ENCODE results near the gene INPP1.

Gene INPP1

DNA sequence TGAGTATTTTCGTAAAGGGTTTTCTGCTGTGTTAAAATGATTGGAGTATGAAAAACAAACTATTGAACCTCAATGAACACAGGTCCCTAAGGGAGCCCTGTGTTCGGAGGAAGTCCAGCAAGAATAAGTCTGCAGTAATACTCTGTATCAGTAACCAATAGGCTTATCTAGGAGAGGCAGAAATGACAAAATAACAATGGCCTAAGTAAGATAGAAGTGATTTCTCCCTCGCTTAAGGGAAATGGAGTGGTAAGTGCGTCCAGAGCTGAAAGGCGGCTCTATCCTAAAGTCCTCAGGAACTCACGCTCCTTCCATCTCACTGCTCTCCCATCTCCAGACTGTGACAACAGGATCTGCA is 35.5 kb downstream of the INPP1 start:
- intact Hi-C loops (cut with DNase I; ENCODE audit: low total_unique reads): no loop called here
- TF ChIP-seq, protein P1, sequence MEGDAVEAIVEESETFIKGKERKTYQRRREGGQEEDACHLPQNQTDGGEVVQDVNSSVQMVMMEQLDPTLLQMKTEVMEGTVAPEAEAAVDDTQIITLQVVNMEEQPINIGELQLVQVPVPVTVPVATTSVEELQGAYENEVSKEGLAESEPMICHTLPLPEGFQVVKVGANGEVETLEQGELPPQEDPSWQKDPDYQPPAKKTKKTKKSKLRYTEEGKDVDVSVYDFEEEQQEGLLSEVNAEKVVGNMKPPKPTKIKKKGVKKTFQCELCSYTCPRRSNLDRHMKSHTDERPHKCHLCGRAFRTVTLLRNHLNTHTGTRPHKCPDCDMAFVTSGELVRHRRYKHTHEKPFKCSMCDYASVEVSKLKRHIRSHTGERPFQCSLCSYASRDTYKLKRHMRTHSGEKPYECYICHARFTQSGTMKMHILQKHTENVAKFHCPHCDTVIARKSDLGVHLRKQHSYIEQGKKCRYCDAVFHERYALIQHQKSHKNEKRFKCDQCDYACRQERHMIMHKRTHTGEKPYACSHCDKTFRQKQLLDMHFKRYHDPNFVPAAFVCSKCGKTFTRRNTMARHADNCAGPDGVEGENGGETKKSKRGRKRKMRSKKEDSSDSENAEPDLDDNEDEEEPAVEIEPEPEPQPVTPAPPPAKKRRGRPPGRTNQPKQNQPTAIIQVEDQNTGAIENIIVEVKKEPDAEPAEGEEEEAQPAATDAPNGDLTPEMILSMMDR (IDR thresholded peaks at IDR 0.05): no peak

GRCh38 chr2:190379249-190379964 is 36.0 kb downstream of the INPP1 start:
- Histone ChIP-seq H3K9me3 (no peaks in the 10 kb centered on the region), H3K27me3 (no peaks in the 10 kb centered on the region), H3K27ac (no peak overlapping the region), H3K36me3 (no peaks in the 10 kb centered on the region), H3K4me1 (no peaks in the 10 kb centered on the region), H3K4me3 (no peak overlapping the region)
- DNase-seq: no peak
- intact Hi-C loops (cut with DNase I; ENCODE audit: low total_unique reads): no loop called here
- TF ChIP-seq, protein P1 (IDR thresholded peaks at IDR 0.05): no peak

More for the DNA sequence above, 35.5 kb downstream of the INPP1 start:
- Histone ChIP-seq H3K4me3 (no peak overlapping the region), H3K4me1 (no peaks in the 10 kb centered on the region), H3K9me3 (no peaks in the 10 kb centered on the region), H3K27ac (no peak overlapping the region), H3K36me3 (no peaks in the 10 kb centered on the region), H3K27me3 (no peaks in the 10 kb centered on the region)
- no peak for DNase-seq

DNA sequence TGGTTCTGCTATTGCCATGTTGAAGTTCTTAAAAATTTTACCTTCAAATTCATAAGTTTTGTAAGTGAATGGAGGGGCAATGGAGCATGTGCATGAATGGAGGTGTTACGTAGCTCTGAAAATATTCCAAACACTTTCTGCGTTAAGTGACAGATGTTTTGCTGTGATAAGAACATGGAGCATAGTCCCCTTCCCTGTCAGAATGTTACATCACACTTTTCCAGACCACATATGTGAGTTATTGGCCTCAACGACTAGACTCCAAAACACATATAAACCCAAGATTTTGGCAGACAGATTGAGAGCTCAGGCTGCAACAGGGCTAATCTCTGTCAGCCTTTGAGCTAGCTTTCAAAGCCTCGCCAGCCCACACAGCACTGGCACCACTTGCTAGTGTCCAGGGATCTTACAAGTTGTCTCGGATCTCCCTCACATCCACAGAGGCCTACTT is 37.6 kb downstream of the INPP1 start:
- Histone ChIP-seq H3K36me3 (no peaks in the 10 kb centered on the region), H3K4me1 (no peaks in the 10 kb centered on the region), H3K9me3 (no peaks in the 10 kb centered on the region), H3K27ac (no peak overlapping the region), H3K27me3 (no peaks in the 10 kb centered on the region), H3K4me3 (no peak overlapping the region)
- DNase-seq: no peak
- intact Hi-C loops (cut with DNase I; ENCODE audit: low total_unique reads): no loop called here
- TF ChIP-seq, protein P1 (IDR thresholded peaks at IDR 0.05): no peak

GRCh38 chr2:190382851-190383250 is 39.5 kb downstream of the INPP1 start:
- no peaks in the 10 kb centered on the region for H3K27me3 ChIP-seq
- intact Hi-C loops (cut with DNase I; ENCODE audit: low total_unique reads): no loop called here
- no peak overlapping the region for H3K4me3 ChIP-seq
- TF ChIP-seq, protein P1 (IDR thresholded peaks at IDR 0.05): peak; percentile 32 to 43
- H3K36me3 ChIP-seq: no peaks in the 10 kb centered on the region
- no peaks in the 10 kb centered on the region for H3K9me3 ChIP-seq
- no peak for DNase-seq
- no peaks in the 10 kb centered on the region for H3K4me1 ChIP-seq
- H3K27ac ChIP-seq: no peak overlapping the region

DNA sequence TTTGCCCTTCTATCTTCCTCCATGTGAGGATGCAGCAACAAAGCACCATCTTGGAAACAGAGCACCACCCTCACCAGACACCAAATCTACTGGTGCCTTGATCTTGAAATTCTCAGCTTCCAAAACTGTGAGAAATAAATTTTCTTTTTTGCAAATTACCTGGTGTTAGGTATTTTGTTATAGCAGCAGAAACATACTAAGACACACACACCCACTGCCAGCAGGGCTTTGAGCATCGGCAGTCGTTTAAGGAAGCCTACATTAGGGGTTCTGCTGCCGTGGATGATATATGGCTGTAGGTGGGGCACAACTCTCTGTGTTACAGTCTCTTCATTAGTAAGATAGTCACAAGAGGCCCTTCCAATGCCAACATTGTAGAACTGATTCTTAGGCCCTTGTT is 44.0 kb downstream of the INPP1 start:
- Histone ChIP-seq H3K4me1 (no peaks in the 10 kb centered on the region), H3K9me3 (no peaks in the 10 kb centered on the region), H3K4me3 (no peak overlapping the region), H3K27me3 (peaks cover 0 to 2% of the 10 kb centered on the region in 2 donors), H3K36me3 (no peaks in the 10 kb centered on the region), H3K27ac (no peak overlapping the region)
- intact Hi-C loops (cut with DNase I; ENCODE audit: low total_unique reads): no loop called here
- no peak for DNase-seq
- TF ChIP-seq, protein P1 (IDR thresholded peaks at IDR 0.05): no peak

Data from tibial artery (tissue), 4 donors.